ENCODE measurements around the gene KRT1. TPM values are rescaled to one million over a fixed set of nuclear protein-coding genes. Genes with fewer than 3 reads are reported as not detected.

Gene KRT1
- total RNA-seq, 1 donor from 2014 or later = 3.4 TPM

DNA sequence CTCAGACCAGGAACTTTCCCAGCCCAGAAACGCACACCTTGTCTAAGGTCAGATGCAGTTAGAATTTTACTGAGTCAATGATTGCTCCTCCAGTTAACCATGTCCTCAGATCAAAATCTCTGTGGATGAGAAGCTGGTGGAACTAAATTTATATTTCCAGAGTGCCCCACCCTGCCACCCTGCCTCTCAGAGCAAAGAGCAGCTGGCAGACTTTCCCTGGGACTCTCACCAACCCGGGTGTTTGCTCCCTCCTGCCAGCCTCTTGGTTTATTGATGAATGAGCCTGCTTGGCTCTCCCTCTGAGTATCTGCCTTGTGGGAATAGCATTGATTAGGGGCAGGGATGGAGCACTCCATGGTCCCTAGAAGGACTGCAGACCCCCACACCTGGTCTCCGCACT lies 5.9 kb upstream of the KRT1 start:
- Mint-ChIP-seq H3K4me1 (ENCODE audit: low read depth) (peaks cover 25% of the 10 kb centered on the region), H3K27ac (no peak overlapping the region), H3K9me3 (no peaks in the 10 kb centered on the region), H3K4me3 (ENCODE audit: low read depth) (no peak overlapping the region), H3K27me3 (ENCODE audit: low read depth) (peaks cover 39% of the 10 kb centered on the region), H3K36me3 (ENCODE audit: low read depth) (no peaks in the 10 kb centered on the region)
- DNase-seq (ENCODE audit: low spot score) = no peak
- intact Hi-C loops (cut with micrococcal nuclease) = no loop called here

DNA sequence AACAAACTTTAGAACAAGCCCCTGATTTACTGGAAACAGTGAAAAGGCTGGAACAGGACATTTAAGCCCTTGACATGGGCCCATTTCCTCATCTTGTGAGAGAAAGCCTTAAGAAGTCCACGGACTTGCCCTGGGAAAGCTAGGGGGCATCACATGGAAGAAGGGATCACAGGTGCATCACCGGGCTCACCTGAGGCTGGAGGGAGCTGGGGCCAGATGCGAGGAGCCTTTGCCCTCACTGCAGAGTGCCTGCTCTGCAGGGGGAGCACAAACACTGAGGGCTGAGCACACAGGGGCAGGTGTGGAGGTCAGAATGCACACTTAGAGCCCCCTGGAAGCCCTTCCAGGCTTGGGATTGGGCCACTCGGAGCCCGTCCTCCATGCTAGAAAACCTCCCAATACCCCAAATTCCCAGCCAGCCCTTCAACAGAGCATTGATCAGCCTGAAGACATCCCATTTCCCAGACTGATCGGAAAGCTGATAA lies 5.2 kb upstream of the KRT1 start:
- H3K27me3 Mint-ChIP-seq (ENCODE audit: low read depth) = peaks cover 34% of the 10 kb centered on the region
- peaks cover 24% of the 10 kb centered on the region for H3K4me1 Mint-ChIP-seq (ENCODE audit: low read depth)
- H3K9me3 Mint-ChIP-seq = no peaks in the 10 kb centered on the region
- no peak for DNase-seq (ENCODE audit: low spot score)
- no peak overlapping the region for H3K4me3 Mint-ChIP-seq (ENCODE audit: low read depth)
- intact Hi-C loops (cut with micrococcal nuclease) = no loop called here
- no peak overlapping the region for H3K27ac Mint-ChIP-seq
- no peaks in the 10 kb centered on the region for H3K36me3 Mint-ChIP-seq (ENCODE audit: low read depth)

- peaks cover 28% of the 10 kb centered on the region for H3K4me1 Mint-ChIP-seq (ENCODE audit: low read depth)
- H3K36me3 Mint-ChIP-seq (ENCODE audit: low read depth) = no peaks in the 10 kb centered on the region
- intact Hi-C loops (cut with micrococcal nuclease) = no loop called here
- no peak overlapping the region for H3K27ac Mint-ChIP-seq
- H3K9me3 Mint-ChIP-seq = no peaks in the 10 kb centered on the region
- no peak for DNase-seq (ENCODE audit: low spot score)
- H3K27me3 Mint-ChIP-seq (ENCODE audit: low read depth) = peaks cover 34% of the 10 kb centered on the region
- H3K4me3 Mint-ChIP-seq (ENCODE audit: low read depth) = no peak overlapping the region
Observed at GRCh38 chr12:52684431-52684830, 4.2 kb upstream of the KRT1 start.

GRCh38 chr12:52683575-52684300 lies 3.5 kb upstream of the KRT1 start:
- H3K4me1 Mint-ChIP-seq (ENCODE audit: low read depth) = peaks cover 30% of the 10 kb centered on the region
- DNase-seq (ENCODE audit: low spot score) = no peak
- no peaks in the 10 kb centered on the region for H3K9me3 Mint-ChIP-seq
- H3K4me3 Mint-ChIP-seq (ENCODE audit: low read depth) = no peak overlapping the region
- peaks cover 31% of the 10 kb centered on the region for H3K27me3 Mint-ChIP-seq (ENCODE audit: low read depth)
- no peak overlapping the region for H3K27ac Mint-ChIP-seq
- intact Hi-C loops (cut with micrococcal nuclease) = no loop called here
- H3K36me3 Mint-ChIP-seq (ENCODE audit: low read depth) = no peaks in the 10 kb centered on the region

GRCh38 chr12:52682938-52683574 lies 2.8 kb upstream of the KRT1 start:
- Mint-ChIP-seq H3K36me3 (ENCODE audit: low read depth) (no peaks in the 10 kb centered on the region), H3K4me1 (ENCODE audit: low read depth) (peaks cover 34% of the 10 kb centered on the region), H3K4me3 (ENCODE audit: low read depth) (no peak overlapping the region), H3K9me3 (no peaks in the 10 kb centered on the region), H3K27ac (no peak overlapping the region), H3K27me3 (ENCODE audit: low read depth) (peaks cover 30% of the 10 kb centered on the region)
- DNase-seq (ENCODE audit: low spot score) = no peak
- intact Hi-C loops (cut with micrococcal nuclease) = no loop called here

- Mint-ChIP-seq H3K4me1 (ENCODE audit: low read depth) (peaks cover 34% of the 10 kb centered on the region), H3K9me3 (no peaks in the 10 kb centered on the region), H3K36me3 (ENCODE audit: low read depth) (no peaks in the 10 kb centered on the region), H3K27ac (no peak overlapping the region), H3K27me3 (ENCODE audit: low read depth) (peaks cover 26% of the 10 kb centered on the region), H3K4me3 (ENCODE audit: low read depth) (no peak overlapping the region)
- intact Hi-C loops (cut with micrococcal nuclease) = no loop called here
- DNase-seq (ENCODE audit: low spot score) = no peak
Observed at GRCh38 chr12:52682381-52682660, 2.1 kb upstream of the KRT1 start.

DNA sequence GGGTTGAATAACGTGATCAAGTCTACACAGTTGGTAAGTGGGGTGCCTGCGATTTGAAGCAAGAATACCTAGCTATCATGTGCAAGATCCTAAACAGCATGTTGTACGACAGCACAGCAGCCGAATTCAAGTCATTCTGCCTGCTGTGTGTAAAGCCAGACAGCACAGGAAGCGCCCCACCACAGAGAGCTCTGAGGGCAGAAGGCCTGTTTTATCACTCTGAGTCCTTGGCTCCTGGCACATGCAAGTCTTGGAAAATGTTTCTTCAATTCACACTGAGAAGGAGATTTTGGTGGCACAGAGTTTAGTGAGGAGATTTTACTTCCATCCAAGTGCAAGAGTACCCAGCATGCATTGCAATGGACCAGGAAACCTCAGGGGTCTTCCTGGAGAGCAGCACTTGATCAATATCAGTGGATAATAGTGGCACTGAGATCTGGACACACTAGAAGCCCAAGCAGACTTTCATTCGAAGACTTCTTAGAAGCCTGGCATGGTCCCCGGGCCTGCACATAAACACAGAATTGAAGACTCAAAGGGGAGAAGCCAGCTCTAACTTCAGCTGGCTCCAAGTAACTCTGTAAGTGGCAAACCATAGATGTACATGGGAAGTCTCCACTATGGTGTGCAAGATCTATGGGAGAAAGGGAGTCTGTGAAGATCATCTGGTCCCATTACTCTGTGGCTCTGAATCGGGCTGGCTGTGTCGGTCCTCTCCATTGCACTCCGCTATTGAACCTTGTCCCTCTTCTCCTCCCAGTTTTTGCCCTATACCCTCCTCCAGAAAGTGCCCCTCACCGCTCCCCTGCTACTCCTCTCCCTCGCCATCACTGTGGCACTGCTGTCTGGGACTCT lies 1.5 kb upstream of the KRT1 start:
- Mint-ChIP-seq H3K27me3 (ENCODE audit: low read depth) (peaks cover 24% of the 10 kb centered on the region), H3K27ac (no peak overlapping the region), H3K36me3 (ENCODE audit: low read depth) (no peaks in the 10 kb centered on the region), H3K9me3 (no peaks in the 10 kb centered on the region), H3K4me3 (ENCODE audit: low read depth) (no peak overlapping the region), H3K4me1 (ENCODE audit: low read depth) (peaks cover 38% of the 10 kb centered on the region)
- no peak for DNase-seq (ENCODE audit: low spot score)
- intact Hi-C loops (cut with micrococcal nuclease) = no loop called here

DNA sequence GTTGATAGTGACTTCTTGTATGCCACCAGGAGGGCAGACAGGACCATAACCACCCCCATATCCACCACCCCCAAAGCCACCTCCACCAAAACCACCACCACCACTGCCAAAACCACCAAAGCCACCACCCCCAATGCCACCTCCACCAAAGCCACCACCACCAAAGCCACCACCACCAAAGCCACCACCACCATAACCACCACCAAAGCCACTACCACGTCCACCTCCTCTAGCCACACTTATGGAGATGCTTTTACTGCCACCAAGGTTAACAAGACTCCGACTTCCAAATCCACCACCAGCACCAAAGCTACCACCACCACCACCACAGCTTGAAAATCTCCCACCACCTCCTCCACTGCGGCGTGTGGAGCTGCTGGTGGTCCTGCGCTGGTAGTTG lies 332 bp downstream of the KRT1 start:
- Mint-ChIP-seq H3K4me3 (ENCODE audit: low read depth) (no peak overlapping the region), H3K27me3 (ENCODE audit: low read depth) (peaks cover 21% of the 10 kb centered on the region), H3K36me3 (ENCODE audit: low read depth) (no peaks in the 10 kb centered on the region), H3K4me1 (ENCODE audit: low read depth) (peaks cover 43% of the 10 kb centered on the region), H3K9me3 (no peaks in the 10 kb centered on the region), H3K27ac (no peak overlapping the region)
- no peak for DNase-seq (ENCODE audit: low spot score)
- intact Hi-C loops (cut with micrococcal nuclease) = no loop called here

DNA sequence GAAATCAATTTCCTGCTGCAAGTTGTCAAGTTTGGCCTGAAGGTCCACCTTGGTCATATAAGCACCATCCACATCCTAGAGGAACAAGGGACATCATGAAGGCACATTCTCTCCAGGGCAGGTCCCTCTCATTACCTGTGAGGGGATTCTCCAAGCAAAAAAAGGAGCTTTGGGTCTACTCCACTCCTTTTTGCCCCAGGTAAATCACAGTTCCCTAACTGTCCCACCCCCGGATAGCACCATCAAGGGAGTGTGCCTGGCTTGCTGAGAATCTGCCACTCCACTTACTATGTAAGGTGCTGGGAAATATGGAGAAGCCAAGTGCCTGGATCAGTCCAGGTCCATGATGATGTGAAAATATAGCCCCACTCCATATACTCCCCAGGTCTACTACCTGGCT lies 2.5 kb downstream of the KRT1 start:
- H3K4me3 Mint-ChIP-seq (ENCODE audit: low read depth) = no peak overlapping the region
- H3K27me3 Mint-ChIP-seq (ENCODE audit: low read depth) = peaks cover 11% of the 10 kb centered on the region
- H3K9me3 Mint-ChIP-seq = no peaks in the 10 kb centered on the region
- no peaks in the 10 kb centered on the region for H3K36me3 Mint-ChIP-seq (ENCODE audit: low read depth)
- no peak overlapping the region for H3K27ac Mint-ChIP-seq
- DNase-seq (ENCODE audit: low spot score) = no peak
- H3K4me1 Mint-ChIP-seq (ENCODE audit: low read depth) = peaks cover 42% of the 10 kb centered on the region
- intact Hi-C loops (cut with micrococcal nuclease) = no loop called here

GRCh38 chr12:52677126-52677525 lies 3.1 kb downstream of the KRT1 start:
- Mint-ChIP-seq H3K27ac (no peak overlapping the region), H3K4me1 (ENCODE audit: low read depth) (peaks cover 41% of the 10 kb centered on the region), H3K9me3 (no peaks in the 10 kb centered on the region), H3K27me3 (ENCODE audit: low read depth) (peaks cover 11% of the 10 kb centered on the region), H3K4me3 (ENCODE audit: low read depth) (no peak overlapping the region), H3K36me3 (ENCODE audit: low read depth) (no peaks in the 10 kb centered on the region)
- DNase-seq (ENCODE audit: low spot score) = no peak
- intact Hi-C loops (cut with micrococcal nuclease) = no loop called here

- H3K36me3 Mint-ChIP-seq (ENCODE audit: low read depth) = no peaks in the 10 kb centered on the region
- peaks cover 11% of the 10 kb centered on the region for H3K27me3 Mint-ChIP-seq (ENCODE audit: low read depth)
- DNase-seq (ENCODE audit: low spot score) = no peak
- intact Hi-C loops (cut with micrococcal nuclease) = no loop called here
- H3K27ac Mint-ChIP-seq = no peak overlapping the region
- peaks cover 34% of the 10 kb centered on the region for H3K4me1 Mint-ChIP-seq (ENCODE audit: low read depth)
- no peak overlapping the region for H3K4me3 Mint-ChIP-seq (ENCODE audit: low read depth)
- no peaks in the 10 kb centered on the region for H3K9me3 Mint-ChIP-seq
Observed at GRCh38 chr12:52676163-52676562, 4.0 kb downstream of the KRT1 start.

DNA sequence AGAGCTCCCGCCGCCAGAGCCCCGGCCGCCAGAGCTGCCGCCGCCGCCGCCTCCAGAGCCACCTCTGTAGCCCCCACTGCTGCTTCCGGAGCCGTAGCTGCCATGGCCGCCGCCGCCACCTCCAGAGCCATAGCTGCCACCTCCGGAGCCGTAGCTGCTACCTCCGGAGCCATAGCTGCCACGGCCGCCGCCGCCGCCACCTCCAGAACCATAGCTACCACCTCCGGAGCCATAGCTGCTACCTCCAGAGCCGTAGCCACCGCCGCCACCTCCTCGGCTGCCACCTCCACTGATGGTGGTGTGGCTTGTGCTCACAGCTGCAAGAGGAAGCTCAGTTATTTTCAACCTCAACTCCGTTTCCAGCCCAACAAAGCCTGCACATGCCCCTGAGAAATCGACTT lies 4.9 kb downstream of the KRT1 start:
- Mint-ChIP-seq H3K9me3 (no peaks in the 10 kb centered on the region), H3K27me3 (ENCODE audit: low read depth) (peaks cover 13% of the 10 kb centered on the region), H3K4me3 (ENCODE audit: low read depth) (no peak overlapping the region), H3K36me3 (ENCODE audit: low read depth) (no peaks in the 10 kb centered on the region), H3K27ac (no peak overlapping the region), H3K4me1 (ENCODE audit: low read depth) (peaks cover 29% of the 10 kb centered on the region)
- intact Hi-C loops (cut with micrococcal nuclease) = no loop called here
- no peak for DNase-seq (ENCODE audit: low spot score)

DNA sequence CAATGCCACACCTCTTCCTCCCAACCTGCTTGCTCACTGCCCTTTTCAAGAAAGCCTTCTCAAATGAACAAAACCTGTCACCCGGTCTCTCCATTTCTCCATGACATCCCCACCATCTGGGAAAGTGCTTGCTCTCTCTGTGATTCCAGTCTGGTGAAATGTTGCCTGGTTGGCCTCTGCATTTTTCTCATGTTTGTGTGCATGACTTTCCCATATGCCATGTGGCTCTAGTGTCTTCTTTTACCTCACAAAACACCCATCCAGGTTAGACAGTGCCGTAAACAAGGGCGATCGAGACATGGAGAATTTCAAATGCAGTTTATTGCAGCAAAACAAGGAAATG lies 5.8 kb downstream of the KRT1 start:
- peaks cover 14% of the 10 kb centered on the region for H3K27me3 Mint-ChIP-seq (ENCODE audit: low read depth)
- peaks cover 25% of the 10 kb centered on the region for H3K4me1 Mint-ChIP-seq (ENCODE audit: low read depth)
- no peak overlapping the region for H3K27ac Mint-ChIP-seq
- no peak overlapping the region for H3K4me3 Mint-ChIP-seq (ENCODE audit: low read depth)
- intact Hi-C loops (cut with micrococcal nuclease) = no loop called here
- DNase-seq (ENCODE audit: low spot score) = no peak
- no peaks in the 10 kb centered on the region for H3K9me3 Mint-ChIP-seq
- no peaks in the 10 kb centered on the region for H3K36me3 Mint-ChIP-seq (ENCODE audit: low read depth)

Measured in activated T-helper 2 cell treated with anti-CD3 and anti-CD28 coated beads, Interferon-gamma antibody, Interleukin-2, Interleukin-4, amounts not matched to agents 10 μg/mL and 5 μg/mL and 100 μg/mL, durations not matched to agents 14 hours and 24 hours and 36 hours (primary cell).